T47D (cell line): ENCODE data around the gene ATP11A.
"Not testable (repeated sequence)": the region's sequence is repeated elsewhere in the genome, so short reads cannot be mapped to it uniquely, and the experiment has no call there.

ENCODE experiments used
- DNase-seq, 2 experiments: peaks; one replicate each; pipeline versions ENCODE4 v3.0.0 to v3.0.0-alpha.2; 2011 to 2012; ENCODE audit warnings: low read depth in 1 of 2, low spot score in 1 of 2
- JUND ChIP-seq: IDR thresholded peaks from 2 replicates; pipeline ENCODE4 v1.6.1; 2012; ENCODE audit warnings: low read depth
- in situ Hi-C: cut with HindIII; loops from 2 replicates; pipeline ENCODE4 v1.10.0; 2016; ENCODE audit warnings: low sequenced_read_pairs, low pct_unique_long_range_greater_than_20kb

ATP11A gene

GRCh38 chr13:112675366-112675756 is 14.5 kb upstream of the ATP11A start:
- no peak for DNase-seq
- no peak for TF ChIP-seq JUND
- in situ Hi-C loops = no loop called here

- in situ Hi-C loops, DNase-seq: not testable (repeated sequence)
Observed at GRCh38 chr13:112677421-112677962, 12.3 kb upstream of the ATP11A start.

GRCh38 chr13:112679381-112679780 is 10.5 kb upstream of the ATP11A start:
- in situ Hi-C loops = no loop called here
- no peak for DNase-seq
- no peak for TF ChIP-seq JUND

- DNase-seq = no peak
- in situ Hi-C loops = no loop called here
- no peak for TF ChIP-seq JUND
Observed at GRCh38 chr13:112679932-112680677, 9.7 kb upstream of the ATP11A start.

GRCh38 chr13:112680741-112681360 is 9.0 kb upstream of the ATP11A start:
- no peak for TF ChIP-seq JUND
- in situ Hi-C loops = no loop called here
- no peak for DNase-seq

- TF ChIP-seq JUND = no peak
- no peak for DNase-seq
- in situ Hi-C loops = no loop called here
Observed at GRCh38 chr13:112683581-112683980, 6.3 kb upstream of the ATP11A start.

GRCh38 chr13:112684071-112684845 is 5.6 kb upstream of the ATP11A start:
- in situ Hi-C loops = no loop called here
- TF ChIP-seq JUND = no peak
- DNase-seq = no peak

GRCh38 chr13:112685189-112685805 is 4.5 kb upstream of the ATP11A start:
- DNase-seq, in situ Hi-C loops: not testable (repeated sequence)

GRCh38 chr13:112685896-112686295 is 3.9 kb upstream of the ATP11A start:
- DNase-seq = no peak
- in situ Hi-C loops = no loop called here
- no peak for TF ChIP-seq JUND

GRCh38 chr13:112686364-112686763 is 3.5 kb upstream of the ATP11A start:
- no peak for DNase-seq
- in situ Hi-C loops = no loop called here
- TF ChIP-seq JUND = no peak

- no peak for DNase-seq
- in situ Hi-C loops = no loop called here
- TF ChIP-seq JUND = no peak
Observed at GRCh38 chr13:112686987-112687386, 2.9 kb upstream of the ATP11A start.

GRCh38 chr13:112687836-112688559 is 1.8 kb upstream of the ATP11A start:
- in situ Hi-C loops = no loop called here
- no peak for DNase-seq
- TF ChIP-seq JUND = no peak
